BE2C (cell line): ENCODE results near the gene SPTLC2.

Experiments
- DNase-seq: peaks from one replicate; pipeline ENCODE4 v3.0.0-alpha.2; 2020
- H3K27me3 ChIP-seq: fragments of 250-450 bp; sonication (Bioruptor Pico); 2 replicates; pipeline ENCODE4 v1.5.1; 2020; ENCODE audit warnings: mild to moderate bottlenecking
- H3K36me3 ChIP-seq: fragments of 250-450 bp; sonication (Bioruptor Pico); 2 replicates; pipeline ENCODE4 v1.5.1; 2020; ENCODE audit warnings: mild to moderate bottlenecking
- H3K4me1 ChIP-seq: fragments of 250-450 bp; sonication (Bioruptor Pico); 2 replicates; pipeline ENCODE4 v1.5.1; 2020
- H3K4me3 ChIP-seq: 2 replicates; pipeline ENCODE4 v1.5.1; 2011; ENCODE audit warnings: low read depth, low read length
- H3K9me3 ChIP-seq: fragments of 250-450 bp; sonication (Bioruptor Pico); 2 replicates; pipeline ENCODE4 v1.5.1; 2020
- CTCF ChIP-seq: IDR thresholded peaks from 2 replicates; pipeline ENCODE4 v1.5.1; 2012; ENCODE audit warnings: mild to moderate bottlenecking, low read depth, low read length

SPTLC2 gene

GRCh38 chr14:77485256-77485655 lies 131.2 kb downstream of the SPTLC2 start:
- Histone ChIP-seq H3K27me3 (no peaks in the 10 kb centered on the region), H3K4me1 (no peaks in the 10 kb centered on the region), H3K4me3 (no peak overlapping the region), H3K36me3 (no peaks in the 10 kb centered on the region), H3K9me3 (no peaks in the 10 kb centered on the region)
- TF ChIP-seq CTCF = no peak
- DNase-seq = no peak

DNA sequence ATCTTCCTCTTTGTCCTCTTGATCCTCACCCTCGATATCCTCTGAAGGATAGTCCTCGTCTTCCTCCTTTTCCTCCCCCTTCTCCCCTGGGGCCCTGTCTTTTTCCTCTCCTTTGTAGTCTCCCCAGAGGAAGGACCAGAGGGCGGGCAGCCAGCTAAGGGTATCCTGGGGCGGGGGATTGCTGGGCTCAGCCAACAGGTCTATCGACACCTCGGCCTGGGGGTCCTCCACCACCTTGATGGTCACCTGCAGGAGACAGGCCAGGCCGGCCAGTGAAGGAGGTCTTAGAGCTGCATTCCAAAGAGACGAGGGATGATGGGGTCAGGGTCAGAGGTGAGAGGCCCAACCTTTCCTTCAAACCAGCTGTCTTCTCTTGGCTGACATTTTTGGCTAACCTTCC lies 134.0 kb downstream of the SPTLC2 start:
- no peaks in the 10 kb centered on the region for H3K9me3 ChIP-seq
- no peaks in the 10 kb centered on the region for H3K27me3 ChIP-seq
- H3K4me3 ChIP-seq = no peak overlapping the region
- no peaks in the 10 kb centered on the region for H3K4me1 ChIP-seq
- no peak for DNase-seq
- no peaks in the 10 kb centered on the region for H3K36me3 ChIP-seq
- TF ChIP-seq CTCF = no peak

GRCh38 chr14:77478796-77479195 lies 137.6 kb downstream of the SPTLC2 start:
- no peak for TF ChIP-seq CTCF

GRCh38 chr14:77478029-77478428 lies 138.4 kb downstream of the SPTLC2 start:
- no peaks in the 10 kb centered on the region for H3K9me3 ChIP-seq
- no peaks in the 10 kb centered on the region for H3K27me3 ChIP-seq
- H3K4me1 ChIP-seq = no peaks in the 10 kb centered on the region
- no peak for TF ChIP-seq CTCF
- no peak overlapping the region for H3K4me3 ChIP-seq
- H3K36me3 ChIP-seq = no peaks in the 10 kb centered on the region
- DNase-seq = no peak

More at GRCh38 chr14:77478796-77479195, 137.6 kb downstream of the SPTLC2 start:
- H3K9me3 ChIP-seq = no peaks in the 10 kb centered on the region
- DNase-seq = no peak
- no peaks in the 10 kb centered on the region for H3K4me1 ChIP-seq
- no peak overlapping the region for H3K4me3 ChIP-seq
- no peaks in the 10 kb centered on the region for H3K27me3 ChIP-seq
- no peaks in the 10 kb centered on the region for H3K36me3 ChIP-seq

- DNase-seq = no peak
- H3K4me1 ChIP-seq = no peaks in the 10 kb centered on the region
- no peak overlapping the region for H3K4me3 ChIP-seq
- H3K36me3 ChIP-seq = no peaks in the 10 kb centered on the region
- no peaks in the 10 kb centered on the region for H3K27me3 ChIP-seq
- no peaks in the 10 kb centered on the region for H3K9me3 ChIP-seq
- no peak for TF ChIP-seq CTCF
Observed at GRCh38 chr14:77475432-77476115, 140.9 kb downstream of the SPTLC2 start.

DNA sequence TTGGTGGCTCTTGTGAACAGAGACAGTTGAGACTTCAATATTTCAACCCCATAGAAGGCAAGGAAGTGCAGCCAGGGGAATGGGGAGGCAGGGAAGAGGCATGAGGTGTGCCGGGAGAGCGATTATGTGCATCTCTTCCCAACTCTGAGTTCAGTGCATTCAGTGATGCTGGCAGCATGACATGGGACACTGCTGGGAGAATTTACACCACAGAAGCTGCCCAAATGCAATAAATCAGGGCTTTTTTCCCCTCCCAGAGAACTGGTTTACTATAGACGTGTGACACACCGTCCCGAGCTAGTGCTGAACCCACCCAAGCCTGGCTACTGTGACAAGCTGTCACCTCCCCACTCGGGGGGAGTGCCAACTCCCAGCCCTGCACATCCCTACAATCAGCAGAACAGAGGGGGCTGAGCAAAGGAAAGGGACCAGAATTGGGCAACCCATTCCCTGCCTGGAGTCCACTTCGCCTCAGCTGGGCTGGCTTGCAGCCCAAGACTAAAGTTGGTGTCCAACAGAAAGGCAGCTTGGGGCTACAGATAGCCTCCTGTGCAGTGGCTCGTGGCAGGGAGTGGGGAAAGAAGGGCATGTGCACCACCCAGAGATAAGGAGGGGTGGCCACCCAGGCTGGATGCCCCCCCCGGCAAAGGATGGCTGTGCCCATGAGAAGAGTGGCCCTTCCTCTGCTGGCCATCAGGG lies 141.8 kb downstream of the SPTLC2 start:
- Histone ChIP-seq H3K9me3 (no peaks in the 10 kb centered on the region), H3K27me3 (no peaks in the 10 kb centered on the region), H3K36me3 (peaks cover 5% of the 10 kb centered on the region), H3K4me1 (no peaks in the 10 kb centered on the region), H3K4me3 (no peak overlapping the region)
- DNase-seq = no peak
- no peak for TF ChIP-seq CTCF
